GM12878 (cell line): ENCODE measurements around the gene KLHL18. TPM values are rescaled to one million over a fixed set of nuclear protein-coding genes. Genes with fewer than 3 reads are reported as not detected.
A peak's percentile ranks its signal among the peaks of the same experiment; 100 is the strongest.

Experiments used
- ATF3 ChIP-seq: IDR thresholded peaks from 2 replicates; pipeline ENCODE4 v1.6.1; 2011; ENCODE audit warnings: low read depth, mild to moderate bottlenecking, low read length, moderate library complexity, borderline replicate concordance; ENCODE audit errors: extremely low read depth
- BCLAF1 ChIP-seq: fragments of 450-650 bp; IDR thresholded peaks from 2 replicates; pipeline ENCODE4 v1.6.1; 2017; ENCODE audit warnings: antibody characterized with exemption, mild to moderate bottlenecking, moderate library complexity
- BRCA1 ChIP-seq: IDR thresholded peaks from 2 replicates; pipeline ENCODE4 v1.6.1; 2011; ENCODE audit warnings: low read depth, low read length, improper control_type of control experiment
- CHD2 ChIP-seq: IDR thresholded peaks from 2 replicates; pipeline ENCODE4 v1.6.1; 2011; ENCODE audit warnings: low read depth, low read length, improper control_type of control experiment, borderline replicate concordance
- MYB ChIP-seq: fragments of 150-350 bp; IDR thresholded peaks from 2 replicates; pipeline ENCODE4 v1.6.1; 2014; ENCODE audit warnings: mild to moderate bottlenecking, low read depth, low read length, borderline replicate concordance
- PAX5 ChIP-seq: IDR thresholded peaks from 2 replicates; pipeline ENCODE4 v1.6.1; 2011; ENCODE audit warnings: low read depth, low read length, borderline replicate concordance
- PKNOX1 ChIP-seq: fragments of 450-650 bp; IDR thresholded peaks from 2 replicates; pipeline ENCODE4 v1.6.1; 2016; ENCODE audit warnings: mild to moderate bottlenecking
- RBBP5 ChIP-seq: fragments of 200-600 bp; sonication (generic); conservative IDR thresholded peaks from 2 replicates; pipeline ENCODE4 v1.6.1; 2016
- RUNX3 ChIP-seq: IDR thresholded peaks from 2 replicates; pipeline ENCODE4 v1.6.1; 2012; ENCODE audit warnings: low read length, inconsistent platforms
- SMARCA5 ChIP-seq: fragments of 450-650 bp; IDR thresholded peaks from 2 replicates; pipeline ENCODE4 v1.6.1; 2017; ENCODE audit warnings: mild to moderate bottlenecking
- SP1 ChIP-seq: IDR thresholded peaks from one replicate; pipeline ENCODE4 v1.6.1; 2011; ENCODE audit warnings: low read depth, low read length
- SPI1 ChIP-seq: IDR thresholded peaks from 2 replicates; pipeline ENCODE4 v1.6.1; 2011; ENCODE audit warnings: low read depth, mild to moderate bottlenecking, low read length, moderate library complexity, borderline replicate concordance; ENCODE audit not compliant: insufficient read depth
- SRF ChIP-seq, 2 experiments: IDR thresholded peaks; 2 replicates each; pipeline ENCODE4 v1.6.1; 2011; ENCODE audit warnings: low read depth in 2 of 2, low read length in 2 of 2, mild to moderate bottlenecking in 1 of 2, moderate library complexity in 1 of 2
- TARDBP ChIP-seq: IDR thresholded peaks from 2 replicates; pipeline ENCODE4 v1.6.1; 2016; ENCODE audit warnings: borderline replicate concordance
- TCF12 ChIP-seq: IDR thresholded peaks from 2 replicates; pipeline ENCODE4 v1.6.1; 2011; ENCODE audit warnings: low read depth, mild to moderate bottlenecking, low read length
- ZNF384 ChIP-seq: IDR thresholded peaks from 2 replicates; pipeline ENCODE4 v1.6.1; 2012; ENCODE audit warnings: low read depth, mild to moderate bottlenecking, low read length, improper control_type of control experiment, borderline replicate concordance
- ZNF592 ChIP-seq: fragments of 450-650 bp; IDR thresholded peaks from 2 replicates; pipeline ENCODE4 v1.6.1; 2017; ENCODE audit warnings: mild to moderate bottlenecking, moderate library complexity
- polyA plus RNA-seq, 11 experiments: library from polyadenylated mRNA; depleted of rRNA in 4 of 11; unstranded in 6 of 11; stranded (reverse) in 5 of 11; fragments of >200 nt; fragmentation: Nextera tagmentation in 4 of 11; fragmentation: Illumina TruSeq in 1 of 11; extraction: Ambion mirVana in 4 of 11; extraction: Trizol in 1 of 11; gene quantifications; 1 replicate in 1 of 11; 2 replicates in 10 of 11; pipeline versions ENCODE4 v1.2.1 to v1.2.3, GENCODE V29; 2011 to 2016; ENCODE audit warnings: inconsistent platforms in 2 of 11, missing spikeins in 2 of 11, low read depth in 1 of 11
- total RNA-seq, 4 experiments: library from RNA; depleted of rRNA in 3 of 4; stranded (reverse); fragments of >200 nt in 3 of 4; fragmentation: Illumina TruSeq in 1 of 4; extraction: Trizol in 1 of 4; gene quantifications; 2 replicates each; pipeline versions ENCODE4 v1.2.1 to v1.2.3, GENCODE V29; 2013 to 2021

The KLHL18 gene
- total and polyA plus RNA-seq, 10 of the 15 experiments (the other 5 are each of a cell fraction or from before 2014, with no cell fraction given): 24.0 to 69.8 (median 51.7) TPM

GRCh38 chr3:47282424-47283192 is at the start of gene KLHL18, which contains the start of gene KIF9 (continued):
- no peak for TF ChIP-seq ZNF592
- peak; percentile 55; the same call in 1 of the 2 replicates for TF ChIP-seq PKNOX1
- TF ChIP-seq BRCA1: no peak
- TF ChIP-seq SRF (IDR thresholded peaks at IDR 0.05; ENCODE audit: low read depth in 2 of 2, low read length in 2 of 2): 0 out of 4 replicates have a peak, but pooled peaks of 1 of the 2 experiments have one; percentile 53
- 0 out of 2 replicates have a peak, but pooled peaks have one; percentile 26 for TF ChIP-seq TCF12
- no peak for TF ChIP-seq BCLAF1
- 0 out of 2 replicates have a peak, but pooled peaks have one; percentile 44 for TF ChIP-seq RBBP5
- TF ChIP-seq PAX5: peak; percentile 51; the same call in 1 of the 2 replicates
- TF ChIP-seq TARDBP: no peak
- TF ChIP-seq RUNX3: peak; percentile 55
- no peak for TF ChIP-seq ZNF384
- 0 out of 2 replicates have a peak, but pooled peaks have one; percentile 28 for TF ChIP-seq SMARCA5
- peak; percentile 22; the same call in 1 of the 2 replicates for TF ChIP-seq SPI1
- no peak; the same call in 1 of the 2 replicates for TF ChIP-seq CHD2
- no peak; the same call in 1 of the 2 replicates for TF ChIP-seq MYB
- peak; percentile 57 for TF ChIP-seq SP1
- no peak for TF ChIP-seq ATF3
